Jurkat, Clone E6-1 (cell line): Measurements from ENCODE around the gene CCDC3.
A peak's percentile ranks its signal among the peaks of the same experiment; 100 is the strongest.
"Not testable (repeated sequence)": the region's sequence is repeated elsewhere in the genome, so short reads cannot be mapped to it uniquely, and the experiment has no call there.

Experiments used
- DNase-seq: peaks from one replicate; pipeline ENCODE4 v3.0.0-alpha.2; 2011; ENCODE audit warnings: low read depth, low spot score
- H3K4me3 ChIP-seq: 2 replicates; pipeline ENCODE4 v1.5.1; 2011; ENCODE audit warnings: mild to moderate bottlenecking, low read length, control low read depth, moderate library complexity

CCDC3 gene

DNA sequence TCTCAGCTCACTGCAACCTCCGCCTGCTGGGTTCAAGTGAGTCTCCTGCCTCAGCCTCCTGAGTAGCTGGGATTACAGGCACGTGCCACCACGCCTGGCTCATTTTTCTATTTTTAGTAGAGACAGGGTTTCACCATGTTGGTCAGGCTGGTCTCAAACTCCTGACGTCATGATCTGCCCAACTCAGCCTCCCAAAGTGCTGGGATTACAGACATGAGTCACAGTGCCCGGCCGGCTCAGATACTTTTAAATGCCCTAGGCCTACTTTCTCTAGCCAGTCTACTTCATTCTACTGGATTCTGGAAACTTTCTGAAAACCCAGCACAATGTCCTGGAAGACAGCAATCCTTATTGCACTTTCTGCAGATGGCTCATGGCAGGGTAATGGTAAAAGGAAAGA is 136.0 kb downstream of the CCDC3 start:
- not testable (repeated sequence) for DNase-seq, H3K4me3 ChIP-seq

DNA sequence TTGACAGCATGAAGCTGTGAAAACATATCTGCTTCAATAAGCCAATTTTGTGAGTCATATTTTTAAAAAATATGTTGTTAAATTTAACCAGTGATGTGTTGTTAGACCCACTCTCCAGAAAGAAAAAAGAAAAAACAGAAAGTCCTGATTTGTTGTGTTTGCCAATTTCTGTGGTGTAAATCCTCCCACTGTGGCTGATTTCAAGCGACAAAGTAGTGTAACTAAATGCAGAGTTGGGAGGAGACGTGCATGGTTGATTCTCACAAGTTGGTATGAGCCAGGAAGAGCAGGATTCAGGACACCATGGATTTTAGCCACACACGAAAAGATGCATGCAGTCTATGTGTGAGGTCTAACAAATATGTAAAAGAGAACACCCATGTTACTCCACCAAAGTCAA is 139.1 kb downstream of the CCDC3 start:
- no peak for DNase-seq
- H3K4me3 ChIP-seq: no peak overlapping the region

DNA sequence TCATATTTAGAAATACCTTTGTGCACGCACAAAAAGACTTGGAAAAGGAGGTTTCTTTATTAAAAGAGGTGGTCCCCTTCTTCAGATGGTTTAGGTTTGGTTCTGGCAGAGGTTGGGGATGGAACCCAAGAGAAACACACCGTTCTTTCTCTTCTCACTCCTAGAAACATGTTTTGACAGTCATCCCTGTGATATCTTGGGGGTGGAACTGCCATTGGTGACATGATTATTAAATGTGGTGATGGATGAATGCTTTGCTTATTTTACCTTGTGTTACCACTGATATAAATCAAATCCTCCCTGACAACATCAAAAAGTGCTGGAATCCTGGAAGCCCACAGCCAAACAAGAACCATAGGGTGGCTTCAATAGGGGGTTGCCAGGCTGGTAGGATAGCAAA is 146.5 kb downstream of the CCDC3 start:
- H3K4me3 ChIP-seq: no peak overlapping the region
- no peak for DNase-seq

DNA sequence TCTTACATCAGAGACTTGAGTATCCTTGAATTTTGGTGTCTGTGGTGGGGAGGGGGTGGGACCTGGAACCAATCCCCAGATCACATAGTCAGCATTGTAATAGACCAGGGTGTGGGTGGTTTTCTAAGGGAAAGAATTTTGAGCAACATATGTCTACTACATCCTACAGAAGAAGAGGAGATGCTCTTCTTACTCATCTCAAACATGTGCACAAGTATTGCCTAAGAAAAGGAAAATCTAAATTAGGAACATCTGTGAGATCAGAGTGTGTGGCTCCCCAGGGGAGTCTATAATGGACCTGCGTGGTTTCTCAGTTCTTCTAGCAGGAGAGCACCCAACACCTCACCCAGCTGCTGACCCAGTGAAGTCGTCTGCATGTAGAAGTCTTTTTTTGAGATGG is 148.8 kb downstream of the CCDC3 start:
- no peak overlapping the region for H3K4me3 ChIP-seq
- DNase-seq: no peak

DNA sequence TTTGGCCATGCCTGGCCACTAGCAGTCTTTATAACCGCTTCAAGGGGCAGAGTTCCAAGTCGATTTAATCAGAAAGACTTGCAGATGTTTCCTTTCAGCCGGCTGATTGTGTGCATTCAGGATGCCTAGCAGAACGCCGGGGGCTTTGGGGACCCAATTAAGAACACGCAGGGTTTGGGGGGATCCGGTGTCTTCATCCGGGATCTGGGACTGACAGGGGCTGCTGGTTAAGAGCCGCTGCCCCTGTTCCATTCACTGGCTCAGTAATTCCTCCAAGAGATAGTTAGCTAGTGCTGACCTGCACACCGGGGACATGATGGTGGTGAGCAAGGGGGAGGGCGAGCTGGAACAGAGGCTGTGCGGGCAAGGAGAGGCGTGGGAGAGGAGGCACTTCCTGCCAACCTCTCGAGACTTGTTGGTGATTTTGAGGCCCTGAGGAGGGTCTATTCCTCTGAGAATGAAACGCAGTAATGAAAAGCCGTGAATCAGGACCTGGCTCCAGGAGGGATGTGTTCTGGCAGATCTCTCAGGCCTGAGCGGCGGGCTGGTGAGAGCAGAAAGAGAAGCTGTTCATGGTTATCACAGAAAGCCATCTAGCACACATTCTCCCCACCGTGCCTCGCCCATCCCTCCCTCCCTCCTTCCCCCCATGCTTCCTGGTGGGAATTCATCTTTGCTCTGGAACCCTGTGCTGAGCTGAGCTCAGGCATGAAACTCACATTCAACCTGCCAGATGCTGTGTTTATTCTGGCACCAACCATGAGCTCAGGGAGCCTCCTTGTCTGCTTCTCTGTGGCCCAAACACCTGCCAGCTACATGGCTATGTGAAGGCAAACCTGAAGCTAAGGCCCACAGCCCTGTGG is 152.0 kb downstream of the CCDC3 start:
- DNase-seq: no peak
- no peak overlapping the region for H3K4me3 ChIP-seq

DNA sequence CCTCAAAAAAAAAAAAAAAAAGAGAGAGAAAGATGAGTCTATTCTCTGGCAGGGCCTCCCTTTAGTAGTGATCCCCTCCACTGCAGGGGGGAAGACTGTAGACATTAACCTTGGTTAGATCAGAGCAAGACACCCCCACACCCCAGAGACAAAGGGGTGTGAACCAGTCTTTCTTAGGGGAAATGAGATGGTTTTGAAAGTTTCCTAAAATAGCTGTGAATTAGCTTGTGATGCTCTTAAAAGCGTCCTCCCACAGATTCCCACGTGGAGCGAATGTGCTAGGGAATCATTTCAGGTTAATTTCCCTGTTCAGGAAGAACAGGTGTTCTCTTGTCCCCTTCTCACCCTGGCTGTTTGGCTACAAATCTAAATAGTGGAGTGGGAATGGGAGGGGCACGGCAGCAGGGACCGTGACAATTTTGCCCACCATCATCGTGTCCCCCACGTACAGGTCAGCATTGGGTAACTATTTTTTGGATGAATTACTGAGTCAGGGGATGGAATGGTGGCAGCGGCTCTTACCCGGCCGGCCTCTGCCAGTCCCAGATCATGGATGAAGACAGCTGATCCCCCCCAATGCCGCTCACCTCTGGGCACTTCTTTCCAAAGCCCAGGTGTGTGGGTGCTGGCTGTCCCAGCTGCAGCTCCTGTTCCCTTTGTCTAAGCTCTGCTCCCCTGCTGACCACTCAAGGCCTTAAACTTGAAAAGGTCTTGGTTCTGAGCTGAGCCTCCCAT is 152.9 kb downstream of the CCDC3 start:
- no peak for DNase-seq
- H3K4me3 ChIP-seq: no peak overlapping the region

DNA sequence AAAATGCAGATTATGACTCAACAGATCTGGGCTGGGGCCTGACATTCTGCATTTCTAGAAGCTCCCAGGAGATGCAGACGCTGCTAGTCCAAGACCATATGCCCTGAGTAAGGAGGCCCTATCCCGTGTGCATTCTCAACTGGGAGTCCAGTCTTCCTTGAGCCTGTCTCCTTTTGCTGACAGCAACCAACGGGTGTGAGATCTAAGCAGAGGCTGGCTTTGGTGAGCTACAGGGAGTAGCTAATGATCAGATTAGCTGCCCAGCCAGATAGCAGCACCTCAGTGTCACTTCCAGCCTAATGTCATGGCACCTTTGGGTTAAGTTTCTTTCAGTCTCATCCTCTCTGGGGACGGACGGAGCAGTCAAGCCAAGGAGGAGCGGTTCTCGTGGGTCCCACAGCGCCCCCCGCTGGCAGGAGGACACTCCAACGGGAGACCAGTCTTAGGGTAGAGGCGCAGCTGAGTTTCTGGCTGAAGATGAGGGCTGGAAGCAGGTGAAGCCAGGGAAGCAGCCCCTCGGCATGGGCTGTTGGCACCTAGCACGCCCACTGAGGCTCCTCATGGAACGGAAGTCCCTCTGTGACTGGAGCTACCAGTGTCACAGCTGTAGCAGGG is 154.0 kb downstream of the CCDC3 start:
- DNase-seq: peak; percentile 32
- no peak overlapping the region for H3K4me3 ChIP-seq

DNA sequence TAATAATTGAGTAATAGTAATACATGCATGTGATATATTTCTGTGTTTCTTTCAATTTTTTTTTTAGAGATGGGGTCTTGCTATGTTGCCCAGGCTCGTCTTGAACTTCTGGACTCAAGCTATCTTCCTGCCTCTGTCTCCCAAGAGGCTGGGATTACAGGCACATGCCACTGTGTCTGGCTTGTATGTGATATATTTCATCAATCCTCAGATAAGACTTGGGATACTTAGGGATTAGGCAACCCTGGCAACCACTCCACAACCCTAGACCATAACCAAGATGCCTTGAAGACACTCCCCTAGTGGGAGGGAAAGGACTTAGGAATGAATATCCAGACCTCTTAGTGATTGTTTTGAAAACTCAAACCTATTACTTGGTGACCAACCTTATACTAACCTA is 154.8 kb downstream of the CCDC3 start:
- H3K4me3 ChIP-seq: no peak overlapping the region
- DNase-seq: no peak
